SH-SY5Y (cell line): ENCODE data around the gene ANKRD34A.

Experiments used
- GATA2 ChIP-seq: IDR thresholded peaks from 2 replicates; pipeline ENCODE4 v1.6.1; 2011; ENCODE audit warnings: mild to moderate bottlenecking, low read depth, low read length
- GATA3 ChIP-seq: IDR thresholded peaks from 2 replicates; pipeline ENCODE4 v1.6.1; 2011; ENCODE audit warnings: low read depth, mild to moderate bottlenecking, low read length, moderate library complexity

ANKRD34A gene

GRCh38 chr1:145963265-145964019, 933 bp downstream of the ANKRD34A start:
- TF ChIP-seq GATA2, result no peak
- TF ChIP-seq GATA3, result no peak

GRCh38 chr1:145962157-145963102, 1.9 kb downstream of the ANKRD34A start:
- TF ChIP-seq GATA2, result no peak
- TF ChIP-seq GATA3, result no peak

- TF ChIP-seq GATA2 (no peak), GATA3 (no peak)
Measured at GRCh38 chr1:145961425-145962156, 2.8 kb downstream of the ANKRD34A start.

- no peak for TF ChIP-seq GATA3
- no peak for TF ChIP-seq GATA2
Measured at GRCh38 chr1:145961109-145961424, 3.3 kb downstream of the ANKRD34A start.

GRCh38 chr1:145960468-145961108, 3.8 kb downstream of the ANKRD34A start:
- TF ChIP-seq GATA3, result no peak
- no peak for TF ChIP-seq GATA2

GRCh38 chr1:145959957-145960467, 4.4 kb downstream of the ANKRD34A start:
- no peak for TF ChIP-seq GATA3
- TF ChIP-seq GATA2, result no peak

GRCh38 chr1:145959333-145959732, 5.0 kb downstream of the ANKRD34A start:
- TF ChIP-seq GATA2 (no peak), GATA3 (no peak)

GRCh38 chr1:145958734-145959133, 5.6 kb downstream of the ANKRD34A start:
- TF ChIP-seq GATA2 (no peak), GATA3 (no peak)

GRCh38 chr1:145957443-145958319, 6.7 kb downstream of the ANKRD34A start, which contains the start of gene LIX1L:
Gene LIX1L, minus strand, starts transcription at chr1:145958017. Its CDS starts 90 bp downstream, at chr1:145957927.
- TF ChIP-seq GATA3, result no peak
- TF ChIP-seq GATA2, result no peak

- TF ChIP-seq GATA3 (no peak), GATA2 (no peak)
Measured at GRCh38 chr1:145956781-145957442, 7.5 kb downstream of the ANKRD34A start.

- TF ChIP-seq GATA2 (no peak), GATA3 (no peak)
Measured at GRCh38 chr1:145956361-145956760, 8.0 kb downstream of the ANKRD34A start.

- no peak for TF ChIP-seq GATA2
- TF ChIP-seq GATA3, result no peak
Measured at GRCh38 chr1:145955436-145955835, 8.9 kb downstream of the ANKRD34A start.
